Natural killer cell (primary cell): Measurements from ENCODE around the gene HNRNPR. TPM values are rescaled to one million over a fixed set of nuclear protein-coding genes. Genes with fewer than 3 reads are reported as not detected.

Experiments
- ATAC-seq, 3 donors: fragments of 150-1000 bp in 2 of 3; fragments of 200-7000 bp in 1 of 3; cut with Tn5 transposase; 1 replicate in 1 of 3; 2 replicates in 2 of 3; pipeline ENCODE4 v1.10.0; 2021; ENCODE audit warnings: mild to moderate bottlenecking in 2 of 3, moderate library complexity in 2 of 3
- DNase-seq, 2 donors: peaks; one replicate each; pipeline versions ENCODE4 v3.0.0 to v3.0.0-alpha.2; 2013 to 2021; ENCODE audit warnings: mixed read lengths in 1 of 2
- H3K27ac ChIP-seq: one replicate; pipeline ENCODE4 v1.5.1; 2013; ENCODE audit warnings: mild to moderate bottlenecking, low read length
- H3K27me3 ChIP-seq: one replicate; pipeline ENCODE4 v1.6.1; 2013; ENCODE audit warnings: low read length; ENCODE audit not compliant: control insufficient read depth, insufficient read depth
- H3K36me3 ChIP-seq: one replicate; pipeline ENCODE4 v1.6.1; 2013; ENCODE audit warnings: low read length; ENCODE audit not compliant: control insufficient read depth, insufficient read depth
- H3K4me1 ChIP-seq: one replicate; pipeline ENCODE4 v1.6.1; 2013; ENCODE audit warnings: low read length; ENCODE audit not compliant: control insufficient read depth, insufficient read depth
- H3K4me3 ChIP-seq: one replicate; pipeline ENCODE4 v1.5.1; 2013; ENCODE audit warnings: low read length
- H3K9me3 ChIP-seq: one replicate; pipeline ENCODE4 v1.6.1; 2013; ENCODE audit warnings: low read length; ENCODE audit not compliant: control insufficient read depth, insufficient read depth
- H3K27ac Mint-ChIP-seq, 2 donors: one replicate each; pipeline ENCODE4 v1.8.0; 2022; ENCODE audit warnings: mild to moderate bottlenecking in 2 of 2, mixed read lengths in 2 of 2, moderate library complexity in 1 of 2
- H3K27me3 Mint-ChIP-seq, 2 donors: one replicate each; pipeline ENCODE4 v1.8.0; 2022; ENCODE audit warnings: low read depth in 2 of 2, mixed read lengths in 2 of 2
- H3K36me3 Mint-ChIP-seq: one replicate; pipeline ENCODE4 v1.8.0; 2022; ENCODE audit warnings: mixed read lengths
- H3K4me1 Mint-ChIP-seq, 2 donors: one replicate each; pipeline ENCODE4 v1.8.0; 2022; ENCODE audit warnings: mixed read lengths in 2 of 2
- H3K4me3 Mint-ChIP-seq: one replicate; pipeline ENCODE4 v1.8.0; 2022; ENCODE audit warnings: mild to moderate bottlenecking, moderate library complexity, mixed read lengths
- H3K9me3 Mint-ChIP-seq, 2 donors: one replicate each; pipeline ENCODE4 v1.8.0; 2022; ENCODE audit warnings: mixed read lengths in 2 of 2
- CTCF ChIP-seq: fragments of 200-600 bp; IDR thresholded peaks from one replicate; pipeline ENCODE4 v1.8.0; 2022; ENCODE audit warnings: antibody characterized with exemption
- WGBS: methylation state at CpG from one replicate; pipeline ENCODE4 v1.1.7; 2013; ENCODE audit warnings: missing lambda C conversion rate; ENCODE audit not compliant: insufficient coverage; 5-methylcytosine and 5-hydroxymethylcytosine counted together
- intact Hi-C: fragments of 100-400 bp; cut with micrococcal nuclease; formaldehyde crosslinking; loops from one replicate; pipeline ENCODE4 v1.14.2; 2022
- total RNA-seq, 4 donors: library from RNA; stranded (reverse); fragments of 120-200 nt in 1 of 4; gene quantifications; one replicate each; pipeline versions ENCODE4 v1.2.3 to v1.2.4, GENCODE V29; 2013 to 2022

Gene HNRNPR
- total RNA-seq, 3 donors from 2014 or later (not counting 1 experiment from before 2014, with no cell fraction given): 126 to 134 (median 128) TPM

- Histone ChIP-seq H3K27me3 (no peaks in the 10 kb centered on the region), H3K27ac (no peak overlapping the region), H3K36me3 (no peaks in the 10 kb centered on the region), H3K9me3 (no peaks in the 10 kb centered on the region), H3K4me3 (no peak overlapping the region), H3K4me1 (no peaks in the 10 kb centered on the region)
- intact Hi-C loops: no loop called here
- Mint-ChIP-seq H3K27me3 (peaks cover 0 to 3% of the 10 kb centered on the region in 2 donors), H3K27ac (no peak overlapping the region), H3K4me3 (no peak overlapping the region), H3K9me3 (no peaks in the 10 kb centered on the region), H3K36me3 (no peaks in the 10 kb centered on the region), H3K4me1 (no peaks in the 10 kb centered on the region)
- no peak for TF ChIP-seq CTCF
- no peak for ATAC-seq
- 85% methylated on average over 11 of the region's 11 CpGs for WGBS
- no peak for DNase-seq
These were observed 40.4 kb upstream of the HNRNPR start for GRCh38 chr1:23384312-23385058.

- no peak overlapping the region for H3K4me3 Mint-ChIP-seq
- no peaks in the 10 kb centered on the region for H3K27me3 ChIP-seq
- no peaks in the 10 kb centered on the region for H3K36me3 Mint-ChIP-seq
- H3K27me3 Mint-ChIP-seq: peaks cover 0 to 3% of the 10 kb centered on the region in 2 donors
- WGBS: 86% methylated on average over 6 of the region's 8 CpGs
- no peaks in the 10 kb centered on the region for H3K9me3 Mint-ChIP-seq
- intact Hi-C loops: no loop called here
- no peak for ATAC-seq
- no peaks in the 10 kb centered on the region for H3K36me3 ChIP-seq
- no peak for DNase-seq
- no peak overlapping the region for H3K27ac Mint-ChIP-seq
- no peaks in the 10 kb centered on the region for H3K9me3 ChIP-seq
- no peaks in the 10 kb centered on the region for H3K4me1 Mint-ChIP-seq
- H3K4me1 ChIP-seq: no peaks in the 10 kb centered on the region
- H3K4me3 ChIP-seq: no peak overlapping the region
- TF ChIP-seq CTCF: no peak
- no peak overlapping the region for H3K27ac ChIP-seq
These were observed 39.7 kb upstream of the HNRNPR start for GRCh38 chr1:23383577-23384311.

- 80% methylated on average over 5 of the region's 5 CpGs for WGBS
- no peaks in the 10 kb centered on the region for H3K36me3 Mint-ChIP-seq
- H3K4me3 Mint-ChIP-seq: no peak overlapping the region
These were observed 37.3 kb upstream of the HNRNPR start for GRCh38 chr1:23381233-23381885.

More at GRCh38 chr1:23381233-23381885, 37.3 kb upstream of the HNRNPR start:
- TF ChIP-seq CTCF: no peak
- H3K27ac Mint-ChIP-seq: no peak overlapping the region
- Histone ChIP-seq H3K27me3 (no peaks in the 10 kb centered on the region), H3K9me3 (no peaks in the 10 kb centered on the region), H3K4me3 (no peak overlapping the region), H3K4me1 (no peaks in the 10 kb centered on the region), H3K27ac (no peak overlapping the region), H3K36me3 (no peaks in the 10 kb centered on the region)
- ATAC-seq: no peak
- DNase-seq: no peak
- no peaks in the 10 kb centered on the region for H3K4me1 Mint-ChIP-seq
- intact Hi-C loops: no loop called here
- H3K27me3 Mint-ChIP-seq: no peaks in the 10 kb centered on the region
- no peaks in the 10 kb centered on the region for H3K9me3 Mint-ChIP-seq
